ENCODE data around the gene CCDC177.
"Not testable (repeated sequence)": the region's sequence is repeated elsewhere in the genome, so short reads cannot be mapped to it uniquely, and the experiment has no call there.

CCDC177 gene

GRCh38 chr14:69599431-69599830, 24.8 kb upstream of the CCDC177 start:
- H3K4me3 ChIP-seq (ENCODE audit: low read length in 2 of 2); H3K27me3 ChIP-seq (ENCODE audit: control insufficient read depth in 1 of 2, insufficient read depth in 2 of 2, low read length in 2 of 2); H3K9me3 ChIP-seq (ENCODE audit: control insufficient read depth in 2 of 2, low read length in 2 of 2); H3K9ac ChIP-seq (ENCODE audit: low read length in 2 of 2); H3K27ac ChIP-seq (ENCODE audit: low read length); H3K4me1 ChIP-seq (ENCODE audit: control insufficient read depth, insufficient read depth, low read length); H3K36me3 ChIP-seq (ENCODE audit: control insufficient read depth in 2 of 2, insufficient read depth in 2 of 2, low read length in 2 of 2): not testable (repeated sequence)

- Histone ChIP-seq H3K9me3 (ENCODE audit: control insufficient read depth in 2 of 2, low read length in 2 of 2) (no peaks in the 10 kb centered on the region), H3K27ac (ENCODE audit: low read length) (no peak overlapping the region), H3K27me3 (ENCODE audit: control insufficient read depth in 1 of 2, insufficient read depth in 2 of 2, low read length in 2 of 2) (no peaks in the 10 kb centered on the region), H3K9ac (ENCODE audit: low read length in 2 of 2) (no peak overlapping the region), H3K4me3 (ENCODE audit: low read length in 2 of 2) (no peak overlapping the region), H3K4me1 (ENCODE audit: control insufficient read depth, insufficient read depth, low read length) (peaks cover 9% of the 10 kb centered on the region), H3K36me3 (ENCODE audit: control insufficient read depth in 2 of 2, insufficient read depth in 2 of 2, low read length in 2 of 2) (no peaks in the 10 kb centered on the region)
These were observed 20.7 kb upstream of the CCDC177 start for GRCh38 chr14:69595336-69595735.

GRCh38 chr14:69594846-69595245, 20.2 kb upstream of the CCDC177 start:
- Histone ChIP-seq H3K9me3 (ENCODE audit: control insufficient read depth in 2 of 2, low read length in 2 of 2) (no peaks in the 10 kb centered on the region), H3K27ac (ENCODE audit: low read length) (no peak overlapping the region), H3K4me3 (ENCODE audit: low read length in 2 of 2) (no peak overlapping the region), H3K9ac (ENCODE audit: low read length in 2 of 2) (no peak overlapping the region), H3K36me3 (ENCODE audit: control insufficient read depth in 2 of 2, insufficient read depth in 2 of 2, low read length in 2 of 2) (no peaks in the 10 kb centered on the region), H3K4me1 (ENCODE audit: control insufficient read depth, insufficient read depth, low read length) (peaks cover 9% of the 10 kb centered on the region), H3K27me3 (ENCODE audit: control insufficient read depth in 1 of 2, insufficient read depth in 2 of 2, low read length in 2 of 2) (no peaks in the 10 kb centered on the region)

GRCh38 chr14:69593018-69593677, 18.5 kb upstream of the CCDC177 start:
- Histone ChIP-seq H3K27me3 (ENCODE audit: control insufficient read depth in 1 of 2, insufficient read depth in 2 of 2, low read length in 2 of 2) (peaks cover 0 to 2% of the 10 kb centered on the region in 2 donors), H3K36me3 (ENCODE audit: control insufficient read depth in 2 of 2, insufficient read depth in 2 of 2, low read length in 2 of 2) (no peaks in the 10 kb centered on the region), H3K4me1 (ENCODE audit: control insufficient read depth, insufficient read depth, low read length) (peaks cover 9% of the 10 kb centered on the region), H3K9me3 (ENCODE audit: control insufficient read depth in 2 of 2, low read length in 2 of 2) (no peaks in the 10 kb centered on the region), H3K4me3 (ENCODE audit: low read length in 2 of 2) (peak overlapping the region; percentile 43 to 62), H3K27ac (ENCODE audit: low read length) (peak overlapping the region; percentile 41), H3K9ac (ENCODE audit: low read length in 2 of 2) (peak overlapping the region; percentile 17 to 42)

GRCh38 chr14:69591317-69591716, 16.6 kb upstream of the CCDC177 start:
- Histone ChIP-seq H3K27ac (ENCODE audit: low read length) (no peak overlapping the region), H3K9ac (ENCODE audit: low read length in 2 of 2) (no peak overlapping the region), H3K9me3 (ENCODE audit: control insufficient read depth in 2 of 2, low read length in 2 of 2) (no peaks in the 10 kb centered on the region), H3K36me3 (ENCODE audit: control insufficient read depth in 2 of 2, insufficient read depth in 2 of 2, low read length in 2 of 2) (no peaks in the 10 kb centered on the region), H3K4me1 (ENCODE audit: control insufficient read depth, insufficient read depth, low read length) (peaks cover 9% of the 10 kb centered on the region), H3K4me3 (ENCODE audit: low read length in 2 of 2) (no peak overlapping the region), H3K27me3 (ENCODE audit: control insufficient read depth in 1 of 2, insufficient read depth in 2 of 2, low read length in 2 of 2) (peaks cover 0 to 2% of the 10 kb centered on the region in 2 donors)

GRCh38 chr14:69587389-69587788, 12.7 kb upstream of the CCDC177 start:
- Histone ChIP-seq H3K9ac (ENCODE audit: low read length in 2 of 2) (no peak overlapping the region), H3K36me3 (ENCODE audit: control insufficient read depth in 2 of 2, insufficient read depth in 2 of 2, low read length in 2 of 2) (no peaks in the 10 kb centered on the region), H3K27me3 (ENCODE audit: control insufficient read depth in 1 of 2, insufficient read depth in 2 of 2, low read length in 2 of 2) (peaks cover 0 to 2% of the 10 kb centered on the region in 2 donors), H3K27ac (ENCODE audit: low read length) (no peak overlapping the region), H3K4me3 (ENCODE audit: low read length in 2 of 2) (no peak overlapping the region), H3K9me3 (ENCODE audit: control insufficient read depth in 2 of 2, low read length in 2 of 2) (no peaks in the 10 kb centered on the region), H3K4me1 (ENCODE audit: control insufficient read depth, insufficient read depth, low read length) (no peaks in the 10 kb centered on the region)

GRCh38 chr14:69586404-69586803, 11.7 kb upstream of the CCDC177 start:
- H3K27me3 ChIP-seq (ENCODE audit: control insufficient read depth in 1 of 2, insufficient read depth in 2 of 2, low read length in 2 of 2), result peaks cover 0 to 2% of the 10 kb centered on the region in 2 donors
- H3K9ac ChIP-seq (ENCODE audit: low read length in 2 of 2), result no peak overlapping the region
- H3K9me3 ChIP-seq (ENCODE audit: control insufficient read depth in 2 of 2, low read length in 2 of 2), result no peaks in the 10 kb centered on the region
- H3K36me3 ChIP-seq (ENCODE audit: control insufficient read depth in 2 of 2, insufficient read depth in 2 of 2, low read length in 2 of 2), result no peaks in the 10 kb centered on the region
- H3K4me1 ChIP-seq (ENCODE audit: control insufficient read depth, insufficient read depth, low read length), result no peaks in the 10 kb centered on the region
- no peak overlapping the region for H3K27ac ChIP-seq (ENCODE audit: low read length)
- H3K4me3 ChIP-seq (ENCODE audit: low read length in 2 of 2), result no peak overlapping the region

- no peaks in the 10 kb centered on the region for H3K36me3 ChIP-seq (ENCODE audit: control insufficient read depth in 2 of 2, insufficient read depth in 2 of 2, low read length in 2 of 2)
- H3K9me3 ChIP-seq (ENCODE audit: control insufficient read depth in 2 of 2, low read length in 2 of 2), result no peaks in the 10 kb centered on the region
- H3K9ac ChIP-seq (ENCODE audit: low read length in 2 of 2), result no peak overlapping the region
- no peak overlapping the region for H3K4me3 ChIP-seq (ENCODE audit: low read length in 2 of 2)
- H3K27me3 ChIP-seq (ENCODE audit: control insufficient read depth in 1 of 2, insufficient read depth in 2 of 2, low read length in 2 of 2), result peaks cover 0 to 2% of the 10 kb centered on the region in 2 donors
- no peak overlapping the region for H3K27ac ChIP-seq (ENCODE audit: low read length)
- H3K4me1 ChIP-seq (ENCODE audit: control insufficient read depth, insufficient read depth, low read length), result no peaks in the 10 kb centered on the region
These were observed 9.7 kb upstream of the CCDC177 start for GRCh38 chr14:69584389-69584788.

- Histone ChIP-seq H3K4me1 (ENCODE audit: control insufficient read depth, insufficient read depth, low read length) (no peaks in the 10 kb centered on the region), H3K27ac (ENCODE audit: low read length) (no peak overlapping the region), H3K4me3 (ENCODE audit: low read length in 2 of 2) (no peak overlapping the region), H3K27me3 (ENCODE audit: control insufficient read depth in 1 of 2, insufficient read depth in 2 of 2, low read length in 2 of 2) (no peaks in the 10 kb centered on the region), H3K36me3 (ENCODE audit: control insufficient read depth in 2 of 2, insufficient read depth in 2 of 2, low read length in 2 of 2) (no peaks in the 10 kb centered on the region), H3K9me3 (ENCODE audit: control insufficient read depth in 2 of 2, low read length in 2 of 2) (no peaks in the 10 kb centered on the region), H3K9ac (ENCODE audit: low read length in 2 of 2) (no peak overlapping the region)
These were observed 8.2 kb upstream of the CCDC177 start for GRCh38 chr14:69582829-69583228.

- no peak overlapping the region for H3K4me3 ChIP-seq (ENCODE audit: low read length in 2 of 2)
- peaks cover 0 to 2% of the 10 kb centered on the region in 2 donors for H3K27me3 ChIP-seq (ENCODE audit: control insufficient read depth in 1 of 2, insufficient read depth in 2 of 2, low read length in 2 of 2)
- H3K9ac ChIP-seq (ENCODE audit: low read length in 2 of 2), result no peak overlapping the region
- H3K36me3 ChIP-seq (ENCODE audit: control insufficient read depth in 2 of 2, insufficient read depth in 2 of 2, low read length in 2 of 2), result no peaks in the 10 kb centered on the region
- H3K4me1 ChIP-seq (ENCODE audit: control insufficient read depth, insufficient read depth, low read length), result no peaks in the 10 kb centered on the region
- H3K9me3 ChIP-seq (ENCODE audit: control insufficient read depth in 2 of 2, low read length in 2 of 2), result no peaks in the 10 kb centered on the region
- no peak overlapping the region for H3K27ac ChIP-seq (ENCODE audit: low read length)
These were observed 7.5 kb upstream of the CCDC177 start for GRCh38 chr14:69582212-69582611.

- Histone ChIP-seq H3K9ac (ENCODE audit: low read length in 2 of 2) (no peak overlapping the region), H3K9me3 (ENCODE audit: control insufficient read depth in 2 of 2, low read length in 2 of 2) (no peaks in the 10 kb centered on the region), H3K36me3 (ENCODE audit: control insufficient read depth in 2 of 2, insufficient read depth in 2 of 2, low read length in 2 of 2) (no peaks in the 10 kb centered on the region), H3K4me1 (ENCODE audit: control insufficient read depth, insufficient read depth, low read length) (no peaks in the 10 kb centered on the region), H3K27me3 (ENCODE audit: control insufficient read depth in 1 of 2, insufficient read depth in 2 of 2, low read length in 2 of 2) (peaks cover 3 to 7% of the 10 kb centered on the region in 2 donors), H3K27ac (ENCODE audit: low read length) (no peak overlapping the region), H3K4me3 (ENCODE audit: low read length in 2 of 2) (no peak overlapping the region)
These were observed 6.8 kb upstream of the CCDC177 start for GRCh38 chr14:69581316-69581935.
